ENCODE results near the gene FCRLB.

DNA sequence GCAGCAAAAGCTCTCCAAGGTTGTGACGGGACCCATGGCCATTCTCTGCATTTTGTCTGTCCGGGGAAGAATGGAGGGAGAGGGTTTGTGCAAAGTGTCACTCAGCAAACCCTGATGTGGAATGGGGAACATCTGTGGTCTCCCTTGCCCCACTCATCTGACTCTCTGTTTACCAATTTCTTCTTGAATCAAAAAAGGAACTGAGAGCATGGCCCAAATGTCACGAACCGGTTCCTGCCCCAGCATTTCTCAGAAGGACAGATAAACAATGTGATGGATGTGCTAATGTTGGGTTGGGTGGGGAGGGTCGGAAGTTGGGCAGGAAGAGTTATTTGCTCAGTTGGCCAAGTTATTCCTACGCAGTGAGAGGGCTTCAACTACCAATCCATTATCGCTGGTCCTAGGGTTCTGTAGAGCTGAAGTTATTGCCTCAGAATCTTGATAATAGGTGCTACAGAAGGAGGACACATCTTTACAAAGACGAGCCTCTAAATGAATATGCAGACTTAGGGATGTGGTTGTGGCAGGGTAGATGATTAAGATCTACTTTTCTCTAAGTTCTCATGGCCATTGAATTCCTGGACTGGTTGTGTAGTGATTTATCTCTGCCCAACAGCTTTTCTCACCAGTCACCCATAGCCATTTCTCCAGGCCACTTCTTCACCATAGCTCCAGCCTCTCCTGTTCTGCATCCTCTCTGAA is 18.7 kb downstream of the FCRLB start:
- TF ChIP-seq, protein P1, sequence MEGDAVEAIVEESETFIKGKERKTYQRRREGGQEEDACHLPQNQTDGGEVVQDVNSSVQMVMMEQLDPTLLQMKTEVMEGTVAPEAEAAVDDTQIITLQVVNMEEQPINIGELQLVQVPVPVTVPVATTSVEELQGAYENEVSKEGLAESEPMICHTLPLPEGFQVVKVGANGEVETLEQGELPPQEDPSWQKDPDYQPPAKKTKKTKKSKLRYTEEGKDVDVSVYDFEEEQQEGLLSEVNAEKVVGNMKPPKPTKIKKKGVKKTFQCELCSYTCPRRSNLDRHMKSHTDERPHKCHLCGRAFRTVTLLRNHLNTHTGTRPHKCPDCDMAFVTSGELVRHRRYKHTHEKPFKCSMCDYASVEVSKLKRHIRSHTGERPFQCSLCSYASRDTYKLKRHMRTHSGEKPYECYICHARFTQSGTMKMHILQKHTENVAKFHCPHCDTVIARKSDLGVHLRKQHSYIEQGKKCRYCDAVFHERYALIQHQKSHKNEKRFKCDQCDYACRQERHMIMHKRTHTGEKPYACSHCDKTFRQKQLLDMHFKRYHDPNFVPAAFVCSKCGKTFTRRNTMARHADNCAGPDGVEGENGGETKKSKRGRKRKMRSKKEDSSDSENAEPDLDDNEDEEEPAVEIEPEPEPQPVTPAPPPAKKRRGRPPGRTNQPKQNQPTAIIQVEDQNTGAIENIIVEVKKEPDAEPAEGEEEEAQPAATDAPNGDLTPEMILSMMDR (IDR thresholded peaks at IDR 0.05) = no peak
- TF ChIP-seq POLR2A (IDR thresholded peaks at IDR 0.05) = no peak
